ENCODE measurements around the gene TDO2.

Gene TDO2

GRCh38 chr4:155929833-155930232 is 26.3 kb downstream of the TDO2 start:
- TF ChIP-seq GATA2 (IDR thresholded peaks at IDR 0.05; ENCODE audit: low read depth, low read length) (no peak), GATA3 (IDR thresholded peaks at IDR 0.05; ENCODE audit: low read depth, low read length) (no peak)

DNA sequence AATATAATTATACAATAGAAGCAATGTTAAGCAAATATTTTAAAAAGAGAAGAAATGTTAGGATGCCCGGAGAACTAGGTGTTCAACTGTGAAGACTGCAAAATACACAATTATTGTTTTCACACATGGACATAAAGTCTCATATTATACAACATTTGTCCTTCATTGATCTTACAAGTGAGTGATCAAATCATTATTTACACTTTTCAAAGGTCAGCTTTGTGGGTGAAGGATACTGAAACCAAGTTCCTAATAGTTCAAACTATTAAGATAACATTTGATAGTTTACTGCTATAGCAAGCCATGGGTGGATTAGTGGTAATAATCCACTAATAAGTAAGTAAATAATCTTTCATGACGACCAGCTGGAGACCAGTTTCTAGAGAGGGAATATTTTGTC is 26.8 kb downstream of the TDO2 start:
- TF ChIP-seq GATA3 (IDR thresholded peaks at IDR 0.05; ENCODE audit: low read depth, low read length) (no peak), GATA2 (IDR thresholded peaks at IDR 0.05; ENCODE audit: low read depth, low read length) (no peak)

DNA sequence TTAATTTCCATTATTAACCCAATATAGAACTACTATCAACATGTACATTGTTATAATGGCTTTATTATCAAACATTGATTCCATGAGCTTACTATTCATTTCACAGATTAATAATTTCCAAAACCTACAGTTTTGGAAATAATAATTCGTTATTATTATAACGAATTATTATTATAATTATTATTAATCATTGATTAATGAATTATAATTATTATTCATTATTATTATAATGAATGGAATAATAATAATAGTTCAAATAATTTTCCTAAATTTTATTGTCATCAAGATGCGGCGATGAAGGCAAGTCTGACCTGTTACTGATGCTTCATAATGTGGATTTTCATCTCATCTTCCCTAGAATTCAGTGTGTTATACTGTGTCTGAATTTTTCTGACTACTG is 28.1 kb downstream of the TDO2 start:
- no peak for TF ChIP-seq GATA3 (IDR thresholded peaks at IDR 0.05; ENCODE audit: low read depth, low read length)
- no peak for TF ChIP-seq GATA2 (IDR thresholded peaks at IDR 0.05; ENCODE audit: low read depth, low read length)

DNA sequence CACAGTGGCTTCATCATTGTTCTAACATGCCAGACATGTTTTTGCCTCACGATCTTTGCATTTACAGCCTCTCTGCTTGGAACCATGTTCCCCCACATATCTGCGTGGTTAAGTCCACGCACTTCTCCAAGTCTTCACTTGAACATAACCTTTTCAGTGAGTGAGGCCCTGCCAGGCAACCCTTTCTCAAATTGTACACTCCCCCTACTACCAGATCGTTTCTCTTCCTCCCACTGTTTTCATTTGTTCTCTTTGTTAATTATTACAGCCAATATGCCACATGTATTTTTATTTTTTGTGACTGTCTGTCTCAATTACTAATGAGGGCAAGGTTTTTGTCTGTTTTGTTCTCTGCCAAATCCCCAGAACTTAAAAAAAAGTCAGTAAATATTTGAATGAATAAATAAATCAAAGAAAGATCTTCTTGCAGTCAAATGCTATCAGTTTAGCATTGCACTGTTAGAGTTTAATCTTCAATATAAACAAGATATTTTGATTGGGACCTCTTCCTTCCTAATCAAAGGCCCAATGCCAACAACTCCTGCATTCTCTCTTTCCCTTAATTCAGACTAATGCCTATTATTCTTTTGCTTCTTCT is 32.0 kb downstream of the TDO2 start:
- TF ChIP-seq GATA2 (IDR thresholded peaks at IDR 0.05; ENCODE audit: low read depth, low read length) (no peak), GATA3 (IDR thresholded peaks at IDR 0.05; ENCODE audit: low read depth, low read length) (no peak)

- TF ChIP-seq GATA2 (IDR thresholded peaks at IDR 0.05; ENCODE audit: low read depth, low read length) (no peak), GATA3 (IDR thresholded peaks at IDR 0.05; ENCODE audit: low read depth, low read length) (no peak)
These were observed 37.7 kb downstream of the TDO2 start for GRCh38 chr4:155941085-155941790.

DNA sequence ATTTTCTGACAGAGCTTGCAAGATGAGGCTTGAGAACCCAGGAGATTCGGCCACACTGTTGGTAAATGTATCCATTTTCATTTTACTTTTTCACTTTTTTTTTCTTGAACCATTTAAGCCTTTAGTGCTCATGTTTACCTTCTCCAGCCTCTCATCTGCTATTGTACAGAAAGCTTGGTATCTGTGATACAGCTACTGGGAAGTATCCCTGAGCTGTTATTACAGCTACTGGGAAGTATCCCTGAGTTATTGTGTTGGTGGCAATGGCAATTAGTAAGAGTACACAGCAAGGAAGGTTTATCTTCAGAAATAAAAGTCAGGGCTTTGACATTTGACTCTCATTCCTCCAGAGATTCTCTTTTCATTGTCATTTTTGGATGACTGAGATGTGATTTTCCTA is 38.3 kb downstream of the TDO2 start:
- TF ChIP-seq GATA2 (IDR thresholded peaks at IDR 0.05; ENCODE audit: low read depth, low read length), result no peak
- no peak for TF ChIP-seq GATA3 (IDR thresholded peaks at IDR 0.05; ENCODE audit: low read depth, low read length)

GRCh38 chr4:155943605-155944291 is 40.3 kb downstream of the TDO2 start:
- no peak for TF ChIP-seq GATA2 (IDR thresholded peaks at IDR 0.05; ENCODE audit: low read depth, low read length)
- TF ChIP-seq GATA3 (IDR thresholded peaks at IDR 0.05; ENCODE audit: low read depth, low read length), result no peak

DNA sequence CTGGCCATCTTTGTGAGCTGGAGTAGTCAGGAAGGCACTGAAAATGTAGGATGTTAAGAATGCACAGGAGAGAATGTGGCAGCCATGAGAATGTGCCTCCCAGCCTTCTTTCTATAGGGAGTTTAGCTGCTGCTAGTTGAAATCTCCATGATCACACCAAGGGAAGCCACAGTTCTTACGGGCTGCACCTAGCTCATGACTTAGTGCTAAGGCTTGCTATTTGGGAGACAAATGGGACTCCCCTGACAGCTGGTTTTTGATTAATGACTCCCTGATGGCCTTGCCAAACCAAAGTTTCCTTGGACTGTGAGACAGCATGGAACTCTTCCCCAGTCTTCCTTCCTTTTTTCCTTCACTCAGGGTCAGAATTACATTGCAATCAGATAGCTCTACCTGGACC is 41.0 kb downstream of the TDO2 start:
- TF ChIP-seq GATA2 (IDR thresholded peaks at IDR 0.05; ENCODE audit: low read depth, low read length) (no peak), GATA3 (IDR thresholded peaks at IDR 0.05; ENCODE audit: low read depth, low read length) (no peak)

- TF ChIP-seq GATA2 (IDR thresholded peaks at IDR 0.05; ENCODE audit: low read depth, low read length), result no peak
- TF ChIP-seq GATA3 (IDR thresholded peaks at IDR 0.05; ENCODE audit: low read depth, low read length), result no peak
These were observed 43.0 kb downstream of the TDO2 start for GRCh38 chr4:155946486-155946885.

DNA sequence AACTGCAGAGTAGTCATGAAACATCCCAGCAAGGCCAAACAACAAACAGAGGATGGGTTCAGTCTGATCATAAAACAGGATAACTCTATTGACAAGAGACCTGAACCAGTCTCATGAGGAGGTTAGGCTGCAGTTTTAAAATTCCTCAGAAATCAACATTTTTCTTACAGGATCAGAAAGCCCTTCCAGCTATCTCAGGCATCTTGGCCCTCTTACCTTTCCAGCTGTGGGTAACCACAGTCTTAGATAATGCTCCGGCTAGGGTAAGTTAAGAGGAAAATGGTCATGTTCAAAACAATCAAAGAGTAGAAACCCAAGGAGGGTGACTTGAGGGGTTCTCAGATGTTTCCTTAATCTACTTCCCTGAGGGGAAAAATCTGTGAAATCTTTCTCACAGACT is 45.0 kb downstream of the TDO2 start:
- no peak for TF ChIP-seq GATA3 (IDR thresholded peaks at IDR 0.05; ENCODE audit: low read depth, low read length)
- no peak for TF ChIP-seq GATA2 (IDR thresholded peaks at IDR 0.05; ENCODE audit: low read depth, low read length)

DNA sequence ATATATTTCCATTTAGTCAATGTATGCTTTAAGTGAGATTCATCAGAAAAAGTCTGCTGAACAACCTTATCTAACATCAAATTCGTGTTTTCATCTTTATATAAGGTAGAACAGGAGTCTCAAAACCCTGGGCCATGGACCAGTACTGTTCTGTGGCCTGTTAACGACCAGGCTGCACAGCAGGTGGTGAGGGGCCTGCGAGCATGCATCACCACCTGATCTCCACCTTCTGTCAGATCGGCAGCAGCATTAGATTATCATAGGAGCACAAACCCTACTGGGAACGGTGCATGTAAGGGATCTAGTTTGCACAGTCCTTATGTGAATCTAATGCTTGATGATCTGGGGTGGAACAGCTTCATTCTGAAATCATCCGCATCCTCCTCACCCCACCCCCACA is 47.0 kb downstream of the TDO2 start:
- TF ChIP-seq GATA2 (IDR thresholded peaks at IDR 0.05; ENCODE audit: low read depth, low read length), result no peak
- TF ChIP-seq GATA3 (IDR thresholded peaks at IDR 0.05; ENCODE audit: low read depth, low read length), result no peak

GRCh38 chr4:155952501-155952901 is 49.0 kb downstream of the TDO2 start:
- TF ChIP-seq GATA2 (IDR thresholded peaks at IDR 0.05; ENCODE audit: low read depth, low read length), result no peak
- no peak for TF ChIP-seq GATA3 (IDR thresholded peaks at IDR 0.05; ENCODE audit: low read depth, low read length)

GRCh38 chr4:155953151-155954117 is 49.9 kb downstream of the TDO2 start, which contains the start of gene CTSO:
CTSO (minus strand) TSS chr4:155953866; CDS start chr4:155953847, 19 bp downstream.
- no peak; the same call in 1 of the 2 replicates for TF ChIP-seq GATA2 (IDR thresholded peaks at IDR 0.05; ENCODE audit: low read depth, low read length)

All from SH-SY5Y (cell line).